PC-3 (cell line): ENCODE data around the gene RNF222.

Source experiments
- EZH2phosphoT487 ChIP-seq: fragments of 300-600 bp; sonication (generic); IDR thresholded peaks from 2 replicates; pipeline ENCODE4 v1.6.1; 2018; ENCODE audit warnings: mild to moderate bottlenecking, antibody characterized with exemption, low read length, borderline replicate concordance
- TF ChIP-seq, protein P1 (sequence below): fragments of 300-600 bp; sonication (generic); conservative IDR thresholded peaks from 2 replicates; pipeline ENCODE4 v1.5.1; 2017; ENCODE audit warnings: antibody characterized with exemption, low read depth, mild to moderate bottlenecking, low read length

- TF ChIP-seq, protein P1, sequence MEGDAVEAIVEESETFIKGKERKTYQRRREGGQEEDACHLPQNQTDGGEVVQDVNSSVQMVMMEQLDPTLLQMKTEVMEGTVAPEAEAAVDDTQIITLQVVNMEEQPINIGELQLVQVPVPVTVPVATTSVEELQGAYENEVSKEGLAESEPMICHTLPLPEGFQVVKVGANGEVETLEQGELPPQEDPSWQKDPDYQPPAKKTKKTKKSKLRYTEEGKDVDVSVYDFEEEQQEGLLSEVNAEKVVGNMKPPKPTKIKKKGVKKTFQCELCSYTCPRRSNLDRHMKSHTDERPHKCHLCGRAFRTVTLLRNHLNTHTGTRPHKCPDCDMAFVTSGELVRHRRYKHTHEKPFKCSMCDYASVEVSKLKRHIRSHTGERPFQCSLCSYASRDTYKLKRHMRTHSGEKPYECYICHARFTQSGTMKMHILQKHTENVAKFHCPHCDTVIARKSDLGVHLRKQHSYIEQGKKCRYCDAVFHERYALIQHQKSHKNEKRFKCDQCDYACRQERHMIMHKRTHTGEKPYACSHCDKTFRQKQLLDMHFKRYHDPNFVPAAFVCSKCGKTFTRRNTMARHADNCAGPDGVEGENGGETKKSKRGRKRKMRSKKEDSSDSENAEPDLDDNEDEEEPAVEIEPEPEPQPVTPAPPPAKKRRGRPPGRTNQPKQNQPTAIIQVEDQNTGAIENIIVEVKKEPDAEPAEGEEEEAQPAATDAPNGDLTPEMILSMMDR: no peak
- no peak for TF ChIP-seq EZH2phosphoT487
These were observed 31.4 kb downstream of the RNF222 start for GRCh38 chr17:8366231-8366630.
